SIG-M5 treated with dmso at 0.1 percent for 504 hours (cell line): ENCODE results near the gene RERE.

Experiments
- DNase-seq: peaks from one replicate; lab custom pipeline; 2025; ENCODE audit not compliant: unreplicated experiment; lab: John Stamatoyannopoulos, UW

RERE gene

GRCh38 chr1:8358241-8358896 is 459.1 kb downstream of the RERE start:
- no peak for DNase-seq

GRCh38 chr1:8357329-8358101 is 459.9 kb downstream of the RERE start:
- no peak for DNase-seq

GRCh38 chr1:8356256-8357209 is 460.9 kb downstream of the RERE start:
- no peak for DNase-seq

GRCh38 chr1:8355439-8356255 is 461.8 kb downstream of the RERE start:
- no peak for DNase-seq

GRCh38 chr1:8354038-8354437 is 463.4 kb downstream of the RERE start:
- DNase-seq: no peak

- no peak for DNase-seq
These were observed 464.3 kb downstream of the RERE start for GRCh38 chr1:8352886-8353785.

GRCh38 chr1:8352471-8352845 is 465.0 kb downstream of the RERE start:
- no peak for DNase-seq

GRCh38 chr1:8351693-8352470 is 465.6 kb downstream of the RERE start:
- no peak for DNase-seq

- DNase-seq: no peak
These were observed 466.3 kb downstream of the RERE start for GRCh38 chr1:8350914-8351684.

GRCh38 chr1:8349961-8350360 is 467.5 kb downstream of the RERE start:
- no peak for DNase-seq

GRCh38 chr1:8349473-8349865 is 468.0 kb downstream of the RERE start:
- DNase-seq: no peak

- DNase-seq: peak; percentile 51
These were observed 468.5 kb downstream of the RERE start for GRCh38 chr1:8348777-8349472.

- DNase-seq: no peak
These were observed 469.2 kb downstream of the RERE start for GRCh38 chr1:8348047-8348776.

- DNase-seq: no peak
These were observed 469.8 kb downstream of the RERE start for GRCh38 chr1:8347635-8348034.

- DNase-seq: no peak
These were observed 471.6 kb downstream of the RERE start for GRCh38 chr1:8345621-8346415.

GRCh38 chr1:8344893-8345507 is 472.4 kb downstream of the RERE start:
- no peak for DNase-seq
